CD4-positive, alpha-beta T cell treated with Interleukin-6 for 4 hours (primary cell): ENCODE measurements around the gene STARD4.

Experiments
- DNase-seq: peaks from one replicate; pipeline ENCODE4 v3.0.0-alpha.2; 2020; ENCODE audit warnings: mixed read lengths

Gene STARD4, protein sequence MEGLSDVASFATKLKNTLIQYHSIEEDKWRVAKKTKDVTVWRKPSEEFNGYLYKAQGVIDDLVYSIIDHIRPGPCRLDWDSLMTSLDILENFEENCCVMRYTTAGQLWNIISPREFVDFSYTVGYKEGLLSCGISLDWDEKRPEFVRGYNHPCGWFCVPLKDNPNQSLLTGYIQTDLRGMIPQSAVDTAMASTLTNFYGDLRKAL

DNA sequence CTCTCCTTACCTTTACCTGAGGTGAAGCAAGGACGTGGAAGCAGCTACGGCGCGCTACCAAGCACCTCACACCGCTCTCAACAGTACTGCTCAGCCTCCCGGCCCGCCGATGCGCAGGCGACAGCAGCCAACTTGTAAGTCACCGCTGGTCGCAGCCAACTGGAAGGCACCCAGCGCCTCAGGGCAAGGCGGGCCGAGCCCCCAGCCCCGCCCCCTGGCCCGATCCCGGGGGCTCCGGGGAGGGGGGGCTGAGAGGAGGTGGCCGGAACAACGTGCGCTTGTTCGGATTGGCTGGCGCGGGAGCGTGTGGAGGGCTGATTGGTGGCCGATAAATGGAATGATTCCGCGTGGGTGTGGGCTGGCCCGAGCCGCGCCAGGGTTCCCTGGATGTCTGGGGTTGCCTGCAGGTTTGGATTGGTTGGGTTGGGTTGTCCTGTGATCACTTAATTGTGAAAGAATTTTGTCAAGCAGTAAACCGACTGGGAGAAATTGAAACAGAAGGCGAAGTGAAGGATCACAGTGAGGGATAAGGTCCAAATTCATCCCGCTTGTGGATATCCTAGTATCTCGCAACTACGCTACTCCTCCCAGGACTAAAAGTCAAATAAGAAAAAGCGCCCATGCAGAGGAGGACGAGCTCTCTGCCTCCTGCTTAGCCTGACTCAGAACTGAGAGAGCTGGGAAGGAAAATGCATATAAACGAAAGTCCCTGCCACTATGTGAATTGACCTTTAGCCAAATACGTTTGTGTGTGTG is at the start of gene STARD4:
TSS of gene STARD4 (minus strand) at position 161 of the 756 bp plus-strand sequence. CDS start 5,102 bp downstream, outside the sequence.
- peak; percentile 96 for DNase-seq

DNA sequence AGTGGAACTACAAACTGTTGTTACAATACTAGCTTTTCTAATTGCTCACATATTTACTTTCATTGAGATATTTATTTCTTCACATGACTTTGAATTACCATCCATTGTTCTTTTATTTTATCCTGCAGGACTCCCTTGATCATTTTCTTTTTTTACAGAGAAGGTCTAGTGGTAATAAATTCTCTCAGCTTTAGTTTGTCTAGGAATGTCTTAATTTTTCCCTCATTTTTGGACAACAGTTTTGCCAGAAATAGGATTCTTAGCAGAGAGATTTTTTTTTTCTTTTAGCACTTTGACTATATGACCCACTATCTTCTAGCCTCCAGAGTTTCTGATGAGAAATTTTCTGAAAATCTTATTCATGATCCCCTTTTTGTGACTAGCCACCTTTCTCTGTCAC is 47.3 kb upstream of the STARD4 start:
- no peak for DNase-seq

DNA sequence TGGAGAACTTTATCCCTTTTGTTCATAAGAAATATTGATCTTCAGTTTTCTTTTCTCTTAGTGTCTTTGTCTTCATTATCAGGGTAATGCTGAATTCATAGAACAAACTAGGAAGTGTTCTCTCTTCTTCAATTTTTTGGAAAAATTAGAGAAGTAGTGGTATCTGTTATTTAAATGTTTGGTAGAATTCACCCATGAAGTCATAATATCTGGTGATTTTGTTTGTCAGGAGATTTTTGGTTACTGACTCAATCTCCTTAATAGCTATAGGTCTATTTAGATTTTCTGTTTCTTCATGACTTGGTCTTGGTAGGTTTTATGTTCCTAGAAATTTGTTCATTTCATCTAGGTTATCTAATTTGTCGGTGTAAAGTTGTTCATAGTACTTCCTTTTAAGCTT is 45.4 kb upstream of the STARD4 start:
- DNase-seq: no peak

DNA sequence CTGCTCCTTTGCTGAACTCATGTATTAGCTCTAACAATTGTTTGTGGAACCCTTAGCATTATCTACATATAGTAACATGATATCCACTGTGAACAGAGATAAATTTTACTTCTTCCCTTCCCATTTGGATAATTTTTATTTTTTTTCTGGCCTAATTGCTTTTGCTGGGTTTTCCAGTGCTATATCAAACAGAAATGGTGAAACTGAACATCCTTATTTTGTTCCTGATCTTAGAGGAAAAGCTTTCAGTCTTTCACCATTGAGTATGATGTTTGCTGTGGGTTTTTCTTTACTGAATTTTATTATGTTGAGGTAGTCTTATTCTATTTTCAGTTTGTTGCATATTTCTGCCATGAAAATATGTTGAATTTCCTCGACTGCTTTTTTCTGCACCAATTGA is 44.8 kb upstream of the STARD4 start:
- no peak for DNase-seq

DNA sequence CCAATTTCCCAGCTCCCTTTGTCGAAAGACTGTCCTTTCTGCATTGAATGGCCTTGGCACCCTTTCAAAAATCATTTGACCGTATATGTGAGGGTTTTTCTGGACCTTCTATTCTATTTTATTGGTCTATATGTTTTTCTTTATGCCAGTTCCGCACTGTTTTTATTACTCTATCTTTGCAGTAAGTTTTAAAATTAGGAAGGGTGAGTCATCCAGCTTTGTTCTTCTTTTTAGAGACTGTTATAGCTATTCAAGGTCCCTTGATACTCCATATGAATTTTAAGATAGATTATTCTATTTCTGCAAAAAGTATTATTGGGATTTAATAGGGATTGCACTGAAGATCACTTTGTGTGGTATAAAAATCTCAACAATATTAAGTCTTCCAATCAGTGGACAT is 44.2 kb upstream of the STARD4 start:
- no peak for DNase-seq

DNA sequence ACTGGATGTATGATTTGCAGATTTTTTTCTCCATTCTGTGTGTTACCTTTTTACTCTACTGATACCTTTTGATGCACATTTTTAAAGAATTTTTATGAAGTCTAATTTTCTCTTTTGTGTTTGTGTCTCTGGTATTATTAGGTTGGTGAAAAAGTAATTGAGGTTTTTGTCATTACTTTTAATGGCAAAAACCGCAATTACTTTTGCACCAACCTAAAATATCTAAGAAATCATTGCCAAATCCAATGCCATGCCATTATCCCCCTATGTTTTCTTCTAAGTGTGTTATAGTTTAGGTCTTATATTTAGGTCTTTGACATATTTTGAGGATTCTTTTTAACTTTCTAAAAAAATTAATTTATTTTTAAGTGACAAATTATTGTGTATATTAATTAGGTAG is 43.4 kb upstream of the STARD4 start:
- DNase-seq: no peak

DNA sequence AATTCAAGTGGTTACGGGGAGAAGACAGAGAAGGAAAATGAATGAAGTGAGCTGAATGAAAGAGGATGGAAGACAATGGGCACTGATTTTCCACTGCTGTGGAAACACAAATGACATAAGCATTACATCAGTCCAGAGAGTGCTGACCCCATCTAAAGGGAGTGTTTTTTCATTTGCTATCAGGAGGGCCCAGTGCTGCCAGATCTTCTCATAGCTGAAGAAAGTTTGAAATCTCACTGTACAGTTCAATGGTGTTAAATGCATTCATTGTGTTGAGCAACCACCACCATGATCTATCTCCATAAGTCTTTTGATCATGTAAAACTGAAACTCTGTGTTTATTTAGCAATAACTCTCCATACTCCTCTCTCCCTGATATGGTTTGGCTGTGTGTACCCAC is 41.5 kb upstream of the STARD4 start:
- DNase-seq: no peak

DNA sequence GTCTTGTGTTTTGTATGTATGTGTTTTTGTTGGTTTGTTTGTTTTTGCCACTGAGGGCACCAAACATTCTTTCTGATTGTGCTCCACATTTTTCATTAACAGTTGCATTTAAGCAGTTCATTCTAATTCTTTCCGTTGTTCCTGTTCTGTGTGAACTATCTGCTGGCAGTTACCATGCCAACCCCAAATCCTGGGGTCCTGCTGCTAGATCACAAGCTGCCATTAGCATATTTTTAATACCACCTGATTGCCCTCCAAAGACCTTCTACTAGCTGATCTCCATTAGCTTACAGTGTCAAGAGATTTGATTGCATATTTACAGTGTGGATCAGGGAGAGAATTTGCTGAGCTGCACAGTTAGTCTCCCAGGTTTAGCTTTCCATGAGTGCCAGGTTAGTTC is 40.6 kb upstream of the STARD4 start:
- DNase-seq: no peak

DNA sequence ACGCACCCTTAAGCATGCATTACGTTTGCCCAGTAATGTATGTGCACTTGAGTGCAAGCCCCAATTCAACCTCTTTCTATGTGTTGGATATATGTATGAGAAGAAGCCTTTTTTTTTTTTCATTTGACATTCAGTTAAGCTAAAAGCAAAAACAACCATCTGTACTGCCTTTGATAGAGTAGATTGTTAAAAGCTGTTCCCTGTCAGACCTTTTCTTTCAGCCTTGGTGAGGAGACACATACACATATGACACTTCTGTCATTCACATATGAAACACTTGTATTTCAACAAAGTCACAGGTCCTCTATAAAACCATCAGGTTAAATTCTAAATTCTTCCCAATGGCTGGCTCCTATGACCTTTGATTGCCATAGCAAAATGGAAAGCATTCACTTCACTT is 40.2 kb upstream of the STARD4 start:
- DNase-seq: no peak

DNA sequence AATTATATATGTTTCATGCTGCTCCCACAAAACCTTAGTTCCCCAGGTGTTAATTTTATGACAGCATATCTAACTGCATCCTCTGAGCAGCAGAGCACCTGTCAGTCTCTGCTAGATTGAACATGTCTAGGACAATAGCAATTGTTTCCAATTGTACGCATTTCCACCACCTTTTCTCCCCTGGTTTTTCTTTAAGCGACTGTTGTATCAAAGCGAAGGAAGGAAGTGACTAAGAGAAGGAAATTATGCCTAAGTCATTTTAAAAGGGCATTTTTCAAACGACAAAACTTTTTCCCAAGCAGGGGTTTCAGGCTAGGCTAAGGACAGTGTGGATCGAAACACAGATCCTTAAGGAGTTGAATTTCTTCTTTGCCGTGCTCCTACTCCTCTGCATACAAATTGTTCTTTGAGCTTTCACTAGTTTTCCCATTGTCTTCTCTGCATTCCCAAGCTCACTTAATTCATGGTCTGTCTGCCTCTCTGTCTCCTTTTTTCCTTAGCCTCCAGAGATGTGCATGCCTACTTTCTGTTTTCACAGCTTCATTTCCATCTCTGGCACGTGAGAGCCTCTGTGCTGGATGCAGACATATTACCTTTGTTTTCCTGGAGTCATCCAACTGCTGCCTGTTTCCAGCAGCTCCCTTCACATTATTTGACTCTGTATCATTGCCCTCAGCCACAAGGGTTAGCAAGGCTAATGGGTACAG is 39.4 kb upstream of the STARD4 start:
- DNase-seq: no peak

DNA sequence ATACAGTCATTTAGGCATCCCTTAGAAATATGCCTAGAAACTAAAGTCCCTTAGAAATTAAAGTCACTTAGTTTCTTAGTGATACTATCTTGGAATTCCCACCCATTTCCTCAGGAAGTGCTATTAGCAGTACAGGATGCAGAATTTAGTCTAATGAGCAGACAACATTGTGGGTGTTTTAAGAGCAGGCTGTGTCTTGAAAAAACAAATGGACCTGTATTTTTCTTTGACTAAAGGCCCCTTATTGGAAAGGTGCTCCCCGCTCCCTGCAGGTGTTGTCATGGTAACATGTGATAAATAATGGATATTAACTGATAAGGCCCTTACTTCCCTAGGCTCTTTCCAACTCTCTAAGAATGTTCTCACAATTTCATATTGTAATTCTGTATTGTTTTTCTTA is 38.8 kb upstream of the STARD4 start:
- no peak for DNase-seq

DNA sequence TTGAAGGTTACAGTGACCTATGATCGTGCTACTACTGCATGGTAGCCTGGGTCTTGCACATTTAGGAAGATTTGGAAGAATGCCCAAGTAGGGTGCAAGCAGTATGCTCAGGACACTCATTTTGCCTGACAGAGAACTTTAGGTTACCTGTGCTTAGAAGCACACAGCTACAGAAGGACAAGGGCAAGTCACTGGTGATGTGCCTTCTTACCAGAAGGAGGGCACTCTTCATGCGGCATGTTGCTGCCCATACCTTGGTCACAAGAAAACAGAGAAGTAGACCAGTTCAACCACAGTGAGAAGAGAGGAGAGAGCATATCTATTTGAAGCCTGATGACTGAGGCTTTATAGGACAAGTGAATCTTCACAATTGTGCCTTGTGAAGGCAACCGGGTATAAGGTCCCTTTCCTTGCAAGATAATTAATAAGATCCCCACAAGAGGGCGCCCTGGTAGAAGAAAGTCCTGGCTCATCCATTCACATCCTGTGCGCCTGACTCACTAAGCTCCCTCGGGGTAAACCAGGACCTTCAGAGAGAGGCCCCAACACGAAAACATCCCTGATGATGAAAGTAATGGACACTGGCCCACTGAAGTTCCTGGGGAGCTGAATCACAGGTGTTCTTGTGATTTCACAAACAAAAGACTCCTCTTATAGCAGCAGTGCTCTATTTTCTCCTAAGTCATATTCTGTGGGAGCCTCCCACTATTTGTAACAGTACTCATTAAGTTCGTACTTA is 38.1 kb upstream of the STARD4 start:
- peak; percentile 78 for DNase-seq

DNA sequence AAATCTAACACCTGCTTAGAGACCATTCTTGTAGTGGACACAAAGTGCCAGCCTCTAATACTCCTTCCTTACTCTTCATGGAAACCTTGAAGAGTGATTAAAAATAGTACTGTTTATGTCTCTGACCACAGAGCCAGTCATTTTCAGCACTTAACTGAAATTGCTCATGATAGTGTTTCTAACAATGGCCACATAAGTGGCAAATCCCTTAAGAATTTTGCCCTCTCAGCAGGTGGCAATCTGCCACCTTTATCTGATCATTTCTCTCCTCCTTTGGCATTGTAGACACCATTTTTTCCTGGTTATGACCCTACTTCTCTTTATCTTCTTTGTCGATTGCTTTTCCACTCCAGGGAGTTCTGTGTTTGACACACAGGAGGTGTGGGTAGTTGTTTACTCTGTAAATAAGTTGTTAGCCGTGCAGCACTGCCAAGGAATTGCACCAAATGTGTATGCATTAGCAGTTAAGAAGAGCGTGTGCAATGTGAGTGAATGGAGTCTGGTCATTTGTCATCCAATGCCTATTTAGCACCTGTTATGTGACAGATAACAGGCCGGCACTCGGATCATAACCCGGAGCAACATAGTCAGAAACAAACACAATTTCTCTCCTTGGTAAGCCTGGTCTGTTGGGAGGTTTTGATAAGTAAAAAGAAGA is 36.8 kb upstream of the STARD4 start:
- DNase-seq: no peak

DNA sequence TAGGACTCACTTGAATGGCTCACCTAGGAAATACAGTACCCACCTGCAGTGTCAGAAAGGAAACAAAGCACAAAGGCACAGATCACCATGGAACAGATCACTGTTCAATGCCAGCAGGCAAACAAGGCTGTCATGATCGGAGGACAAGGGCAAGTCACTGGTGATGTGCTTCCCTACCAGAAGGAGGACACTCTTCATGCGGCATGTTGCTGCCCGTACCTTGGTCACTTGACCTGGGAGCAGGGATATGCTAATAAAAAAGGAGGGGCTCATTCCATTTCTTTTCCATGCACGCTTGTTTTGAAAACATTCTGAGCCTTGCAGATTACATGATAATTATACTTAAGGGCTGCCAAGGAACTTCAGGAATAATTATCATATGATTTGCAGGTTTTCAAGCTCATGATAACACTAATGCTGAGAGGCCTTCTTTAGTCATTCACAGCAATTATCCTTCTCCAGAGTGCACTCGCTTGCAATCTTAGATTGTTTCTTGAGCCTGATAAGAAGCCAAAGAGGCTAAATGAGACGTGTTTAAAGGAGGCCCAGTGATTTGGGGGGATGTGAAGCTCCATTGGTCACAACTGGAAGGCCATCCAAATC is 36.1 kb upstream of the STARD4 start:
- no peak for DNase-seq

DNA sequence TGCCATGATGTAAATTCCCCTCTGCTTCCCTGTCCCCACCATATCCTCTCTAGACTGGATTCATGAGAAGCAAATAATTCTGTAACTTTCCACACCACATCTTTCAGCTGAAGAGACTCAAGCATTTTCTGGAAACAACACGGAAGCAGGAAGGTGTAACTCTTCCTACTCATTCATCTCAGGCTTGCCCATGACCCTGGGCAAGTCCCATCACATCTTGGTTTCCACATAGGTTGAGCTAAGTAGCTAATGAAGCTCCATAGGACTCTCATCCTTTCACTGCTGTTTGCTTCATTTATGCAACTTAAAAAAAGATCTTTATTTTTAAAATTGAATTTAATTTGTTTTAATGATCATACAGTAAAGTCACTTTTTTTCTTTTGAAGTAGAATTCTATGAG is 32.7 kb upstream of the STARD4 start:
- no peak for DNase-seq

DNA sequence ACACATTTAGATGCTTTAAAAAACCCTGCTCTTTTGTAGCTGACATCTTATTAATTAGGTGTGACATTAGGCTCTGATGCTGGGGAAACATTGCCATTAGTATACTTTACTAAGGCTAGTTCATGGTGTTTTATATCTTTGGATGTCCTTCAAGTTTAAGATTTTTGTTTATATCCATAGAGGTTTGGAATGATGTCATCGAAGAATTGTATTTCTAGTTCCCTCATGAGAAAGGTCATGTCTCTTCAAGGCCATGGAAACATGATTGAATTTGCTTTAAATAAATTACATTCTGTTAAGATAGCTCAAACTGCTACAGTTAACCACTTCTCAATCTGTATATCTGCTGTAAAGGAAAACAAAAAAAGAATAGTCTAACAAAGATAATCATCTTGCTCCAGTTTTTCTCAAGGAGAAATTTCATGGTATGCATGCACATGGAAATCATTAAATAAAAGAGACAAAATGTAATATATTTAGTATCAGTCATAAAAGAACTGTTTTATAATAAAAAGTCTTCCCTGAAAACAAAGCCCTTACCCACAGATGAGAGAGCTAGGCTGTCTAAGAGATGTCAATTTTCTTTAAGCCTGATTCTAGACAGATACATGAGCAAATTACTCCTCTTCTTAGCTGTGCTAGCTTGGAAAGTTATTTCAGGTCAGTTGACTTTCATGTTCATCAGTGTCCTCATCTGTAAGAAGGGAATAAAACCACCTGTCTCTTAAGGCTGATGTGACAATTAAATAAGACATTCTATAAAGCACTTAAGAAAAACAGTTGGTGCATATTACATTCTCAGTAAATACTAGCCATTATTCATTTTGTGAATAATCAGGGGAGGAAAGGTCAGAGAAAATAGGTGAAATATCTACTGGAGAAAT is 25.0 kb upstream of the STARD4 start:
- no peak for DNase-seq

DNA sequence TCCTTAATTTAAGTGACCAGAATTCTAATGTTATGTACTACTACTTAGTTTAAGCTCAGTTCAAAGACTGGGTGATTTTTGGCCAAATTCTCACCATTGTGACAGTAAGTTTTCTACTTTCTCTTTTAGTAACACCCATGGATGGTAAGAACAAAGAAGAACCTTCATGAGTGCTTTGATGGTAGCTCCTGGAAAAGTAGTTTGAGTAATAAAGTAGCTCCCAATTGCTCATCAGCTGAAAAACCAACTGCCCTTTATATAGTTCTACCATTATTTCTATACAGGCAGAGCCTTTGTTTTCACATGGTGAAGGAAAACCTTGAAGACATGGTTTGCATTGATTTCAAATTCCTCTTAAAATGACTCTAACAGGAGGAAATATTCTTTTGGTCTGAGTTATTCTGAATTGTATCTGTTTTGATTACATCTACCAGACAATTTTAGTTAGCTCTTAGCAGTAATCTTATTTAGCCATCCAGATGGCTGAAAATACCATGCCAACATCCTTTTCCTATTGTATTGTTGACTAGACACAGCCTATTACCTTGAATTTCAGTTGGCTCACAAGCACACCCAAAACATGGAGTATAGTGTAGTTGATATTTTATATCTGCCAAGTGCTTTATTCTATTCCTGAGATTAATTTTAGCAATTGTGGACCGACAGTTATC is 23.7 kb upstream of the STARD4 start:
- DNase-seq: no peak

DNA sequence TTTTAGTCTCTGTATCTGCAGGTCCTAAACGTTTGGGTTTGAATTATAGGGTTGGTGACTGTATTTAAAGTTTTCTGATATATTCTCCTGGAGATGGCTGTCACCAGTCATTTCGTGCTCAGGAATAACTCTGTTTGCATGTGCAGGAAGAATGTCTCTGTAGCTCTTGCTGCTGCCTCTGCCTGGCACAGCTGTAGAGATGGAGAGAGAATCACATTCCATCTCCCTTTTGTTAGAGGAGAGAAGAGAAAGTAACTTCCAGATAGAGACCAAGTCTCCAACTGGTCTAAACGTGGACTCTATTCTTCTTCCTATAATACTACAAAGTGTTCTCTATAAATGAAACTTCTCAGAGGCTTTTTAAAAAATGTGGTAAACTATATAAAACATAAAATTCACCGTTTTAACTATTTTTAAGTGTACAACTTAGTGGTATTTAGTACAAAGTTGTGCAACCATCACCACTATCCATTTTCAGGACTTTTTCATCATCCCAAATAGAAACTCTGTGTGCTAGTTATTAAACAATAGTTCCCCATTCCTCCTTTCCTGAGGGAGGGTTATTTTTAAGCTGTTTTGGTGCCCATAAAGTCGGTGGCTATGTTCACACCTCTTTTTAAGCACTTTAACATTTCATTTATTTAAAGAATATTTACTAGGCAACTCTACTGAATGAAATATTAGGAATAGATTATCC is 20.7 kb upstream of the STARD4 start:
- no peak for DNase-seq

DNA sequence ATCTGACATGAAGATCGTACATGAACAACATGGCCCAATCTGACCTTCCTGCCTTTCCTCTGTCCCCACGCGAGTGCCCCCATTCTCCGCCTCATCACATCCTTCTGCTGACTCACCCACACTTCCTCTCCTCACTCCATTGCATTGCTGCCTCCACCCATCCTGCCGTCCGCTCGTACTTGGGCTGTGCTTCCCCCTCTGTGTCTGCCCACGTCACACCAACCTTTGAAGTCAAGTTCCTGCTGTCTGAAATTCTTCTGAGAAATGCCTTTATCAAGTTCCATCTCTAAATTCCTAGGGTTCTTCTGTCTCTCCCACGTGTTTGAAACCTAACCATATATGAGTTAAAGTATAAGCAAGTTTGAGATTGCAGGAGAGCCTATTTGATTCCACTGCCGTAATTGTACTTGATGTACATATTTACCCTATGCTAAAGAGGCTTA is 18.0 kb upstream of the STARD4 start:
- peak; percentile 87 for DNase-seq

DNA sequence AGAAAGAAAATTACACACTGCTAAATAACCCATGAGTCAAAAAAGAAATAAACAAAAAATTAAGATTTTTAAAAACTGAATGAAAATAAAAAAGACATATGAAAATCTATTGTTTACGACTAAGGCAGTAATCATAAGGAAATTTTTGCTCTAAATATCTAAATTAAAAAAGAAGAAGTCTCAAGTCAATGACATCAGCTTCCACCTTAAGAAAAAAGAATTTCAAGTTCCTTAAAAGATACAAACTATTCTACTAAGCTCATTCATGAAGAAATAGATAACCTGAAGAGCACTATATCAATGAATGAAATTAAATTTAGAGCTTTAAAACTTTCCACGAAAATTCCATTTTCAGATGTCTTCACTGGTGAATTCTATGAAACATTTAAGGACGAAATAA is 15.7 kb upstream of the STARD4 start:
- no peak for DNase-seq
